HFF-Myc (cell line): ENCODE results near the gene KCNQ1.

Source experiments
- DNase-seq: peaks from one replicate; pipeline ENCODE4 v3.0.0-alpha.2; 2011; ENCODE audit warnings: low read depth; ENCODE audit errors: extremely low read depth
- H3K4me3 ChIP-seq: replicated peaks from 2 replicates; pipeline ENCODE4 v1.5.1; 2011; ENCODE audit warnings: low read depth, mild to moderate bottlenecking, control low read depth, low read length
- CTCF ChIP-seq: IDR thresholded peaks from 2 replicates; pipeline ENCODE4 v1.5.1; 2012; ENCODE audit warnings: mild to moderate bottlenecking, low read depth, low read length, control low read depth; ENCODE audit errors: missing control alignments

Gene KCNQ1

GRCh38 chr11:2410616-2411015 is 34.2 kb upstream of the KCNQ1 start:
- no peak for TF ChIP-seq CTCF
- no peak for DNase-seq
- no peak overlapping the region for H3K4me3 ChIP-seq

DNA sequence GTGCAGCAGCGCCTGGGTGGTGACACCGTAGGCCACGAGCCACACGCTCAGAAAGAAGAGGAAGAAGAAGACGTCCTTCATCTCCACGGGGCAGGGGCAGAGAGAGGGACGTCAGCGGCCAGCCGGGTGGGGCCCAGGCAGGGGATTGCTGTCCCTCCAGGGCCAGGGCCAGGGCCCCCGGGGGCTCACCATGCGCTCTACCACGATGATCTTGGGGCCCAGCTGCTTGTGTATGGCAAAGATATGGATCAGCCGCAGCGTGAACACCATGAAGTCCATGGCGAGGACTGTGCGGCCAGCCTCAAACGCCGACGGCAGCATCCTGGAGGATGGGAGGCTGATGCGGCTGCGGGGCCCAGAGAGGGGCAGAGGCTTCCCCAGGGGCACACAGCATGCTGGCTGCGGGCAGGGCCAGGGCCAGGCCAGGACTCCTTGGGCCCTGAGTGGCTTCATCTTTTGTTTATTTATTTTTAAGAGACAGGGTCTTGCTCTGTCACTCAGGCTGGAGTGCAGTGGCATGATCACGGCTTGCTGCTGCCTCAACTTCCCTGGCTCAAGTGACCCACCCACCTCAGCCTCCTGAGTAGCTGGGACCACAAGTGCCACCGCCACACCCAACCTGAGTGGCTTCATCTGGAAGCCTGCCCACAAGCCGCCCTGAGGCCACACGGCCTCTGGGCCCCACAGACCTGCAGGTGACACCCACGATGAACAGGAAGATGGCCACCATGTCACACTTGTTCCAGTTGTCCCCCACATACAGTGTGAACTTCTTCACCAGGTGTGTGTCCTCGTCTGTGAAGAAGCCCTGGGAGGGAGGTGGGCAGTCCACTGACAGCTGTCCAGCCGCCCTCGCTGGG is 33.1 kb upstream of the KCNQ1 start:
- no peak for DNase-seq
- no peak for TF ChIP-seq CTCF

GRCh38 chr11:2412323-2412722 is 32.5 kb upstream of the KCNQ1 start:
- no peak overlapping the region for H3K4me3 ChIP-seq
- no peak for TF ChIP-seq CTCF

More for the DNA sequence above, 33.1 kb upstream of the KCNQ1 start:
- H3K4me3 ChIP-seq, result no peak overlapping the region

GRCh38 chr11:2413742-2414579 is 30.8 kb upstream of the KCNQ1 start:
- H3K4me3 ChIP-seq, result no peak overlapping the region
- no peak for TF ChIP-seq CTCF
- DNase-seq, result no peak

More at GRCh38 chr11:2412323-2412722, 32.5 kb upstream of the KCNQ1 start:
- DNase-seq, result no peak

DNA sequence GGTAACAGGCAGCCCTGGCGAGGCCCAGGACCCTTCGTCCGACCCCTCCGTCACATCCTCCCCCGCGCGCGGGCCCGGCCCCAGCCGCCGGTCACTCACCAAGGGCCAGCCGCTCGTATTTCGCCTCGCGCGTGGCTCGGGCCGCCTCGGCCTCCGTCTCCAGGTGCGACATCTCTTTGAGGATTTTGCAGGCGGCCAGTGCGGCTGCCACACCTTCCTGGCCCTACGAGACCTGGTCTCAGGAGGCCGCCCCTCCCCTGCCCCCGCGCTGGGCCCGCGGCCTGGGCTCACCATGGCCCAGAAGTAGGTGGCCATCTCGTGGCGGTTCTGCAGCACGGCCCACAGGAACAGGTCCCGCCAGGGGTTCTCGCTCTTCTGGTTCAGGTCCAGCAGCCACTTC is 30.2 kb upstream of the KCNQ1 start:
- no peak for DNase-seq
- no peak overlapping the region for H3K4me3 ChIP-seq
- TF ChIP-seq CTCF, result no peak

GRCh38 chr11:2415171-2415570 is 29.6 kb upstream of the KCNQ1 start:
- DNase-seq, result no peak
- TF ChIP-seq CTCF, result no peak

More at GRCh38 chr11:2415171-2415570, 29.6 kb upstream of the KCNQ1 start:
- no peak overlapping the region for H3K4me3 ChIP-seq
